Gastrocnemius medialis (tissue), 4 donors: ENCODE results near the gene CENPO. TPM values are rescaled to one million over a fixed set of nuclear protein-coding genes. Genes with fewer than 3 reads are reported as not detected.

Experiments used
- ATAC-seq, 2 donors: fragments of 150-250 bp; one replicate each; pipeline ENCODE4 v1.9.1; 2016
- DNase-seq, 2 donors: peaks; one replicate each; pipeline ENCODE4 v3.0.0-alpha.2; 2019
- H3K27ac ChIP-seq, 4 donors: fragments of 200-600 bp; sonication (generic); 1 replicate in 1 of 4; 2 replicates in 3 of 4; pipeline ENCODE4 v1.5.1; 2016 to 2018; ENCODE audit warnings: mild to moderate bottlenecking in 2 of 4, moderate library complexity in 1 of 4
- H3K27me3 ChIP-seq, 3 donors: fragments of 200-600 bp; sonication (generic) in 2 of 3; 1 replicate in 1 of 3; 2 replicates in 2 of 3; pipeline versions ENCODE4 v1.5.1 to v1.6.0; 2016 to 2019; ENCODE audit warnings: mild to moderate bottlenecking in 1 of 3, moderate library complexity in 1 of 3
- H3K36me3 ChIP-seq, 2 donors: fragments of 200-600 bp; sonication (generic) in 1 of 2; one replicate each; pipeline ENCODE4 v1.5.1; 2017 to 2018
- H3K4me1 ChIP-seq, 2 donors: fragments of 200-600 bp; sonication (generic) in 1 of 2; one replicate each; pipeline ENCODE4 v1.5.1; 2016 to 2017; ENCODE audit warnings: mild to moderate bottlenecking in 2 of 2
- H3K4me3 ChIP-seq, 4 donors: fragments of 200-600 bp; sonication (generic) in 3 of 4; 1 replicate in 1 of 4; 2 replicates in 3 of 4; pipeline ENCODE4 v1.5.1; 2016 to 2019; ENCODE audit warnings: mild to moderate bottlenecking in 2 of 4
- H3K9me3 ChIP-seq, 3 donors: fragments of 200-600 bp; sonication (generic) in 2 of 3; 1 replicate in 1 of 3; 2 replicates in 2 of 3; pipeline ENCODE4 v1.5.1; 2016 to 2019
- CTCF ChIP-seq, 5 experiments: fragments of 450-650 bp in 3 of 5; fragments of 200-600 bp in 2 of 5; sonication (generic) in 2 of 5; IDR thresholded peaks in 4 of 5; conservative IDR thresholded peaks in 1 of 5; 1 replicate in 4 of 5; 2 replicates in 1 of 5; pipeline ENCODE4 v1.5.1; 2016 to 2019; ENCODE audit warnings: antibody characterized with exemption in 5 of 5, mild to moderate bottlenecking in 3 of 5, moderate library complexity in 3 of 5
- POLR2A ChIP-seq, 2 donors: fragments of 450-650 bp; IDR thresholded peaks; one replicate each; pipeline ENCODE4 v1.6.1; 2017; ENCODE audit warnings: antibody characterized with exemption in 2 of 2, mild to moderate bottlenecking in 2 of 2, moderate library complexity in 2 of 2
- in situ Hi-C, 4 donors: fragments of 200-750 bp; cut with MboI; loops; one replicate each; pipeline versions ENCODE4 v1.15.0 to v1.8.0; 2017; ENCODE audit warnings: low sequenced_read_pairs in 4 of 4
- intact Hi-C: fragments of 100-400 bp; cut with DNase I; formaldehyde crosslinking; loops from one replicate; pipeline ENCODE4 v1.15.1; 2023; ENCODE audit warnings: low total_unique reads
- total RNA-seq, 4 donors: library from RNA; depleted of rRNA; stranded (reverse); fragments of >200 nt; gene quantifications; one replicate each; pipeline versions ENCODE4 v1.1.0 to v1.2.3, GENCODE V29; 2016

Gene CENPO
- total RNA-seq, 4 donors from 2014 or later, result 1.2 to 3.6 (median 2.7) TPM

GRCh38 chr2:24816884-24817283 lies 23.7 kb downstream of the CENPO start:
- peaks cover 0 to 16% of the 10 kb centered on the region in 2 donors for H3K36me3 ChIP-seq
- in situ Hi-C loops (no loop called here), intact Hi-C loops (no loop called here)
- TF ChIP-seq CTCF (IDR thresholded peaks at IDR 0.05 in 4 of 5, conservative IDR thresholded peaks at IDR 0.05 in 1 of 5) (no peak), POLR2A (IDR thresholded peaks at IDR 0.05) (no peak)
- H3K27me3 ChIP-seq, result no peaks in the 10 kb centered on the region
- no peak for DNase-seq
- no peaks in the 10 kb centered on the region for H3K9me3 ChIP-seq
- H3K4me3 ChIP-seq, result no peak overlapping the region
- no peak overlapping the region for H3K27ac ChIP-seq
- no peak for ATAC-seq
- H3K4me1 ChIP-seq, result peaks cover 0 to 5% of the 10 kb centered on the region in 2 donors

GRCh38 chr2:24818721-24819167 lies 25.5 kb downstream of the CENPO start:
- Histone ChIP-seq H3K4me1 (no peaks in the 10 kb centered on the region), H3K4me3 (no peak overlapping the region), H3K9me3 (no peaks in the 10 kb centered on the region), H3K36me3 (peaks cover 0 to 18% of the 10 kb centered on the region in 2 donors), H3K27me3 (no peaks in the 10 kb centered on the region), H3K27ac (no peak overlapping the region)
- DNase-seq (no peak), ATAC-seq (no peak)
- in situ Hi-C loops, result no loop called here
- intact Hi-C loops, result no loop called here
- no peak for TF ChIP-seq CTCF (IDR thresholded peaks at IDR 0.05 in 4 of 5, conservative IDR thresholded peaks at IDR 0.05 in 1 of 5)
- no peak for TF ChIP-seq POLR2A (IDR thresholded peaks at IDR 0.05)

GRCh38 chr2:24819442-24820174 lies 26.4 kb downstream of the CENPO start:
- DNase-seq, result no peak
- peaks cover 0 to 18% of the 10 kb centered on the region in 2 donors for H3K36me3 ChIP-seq
- in situ Hi-C loops (loop anchor here in 1 of 4 donors (10.0 kb wide), 1 partner anchor 405 kb away; no protein-coding TSS in a partner anchor), intact Hi-C loops (no loop called here)
- no peak overlapping the region for H3K4me3 ChIP-seq
- H3K27me3 ChIP-seq, result no peaks in the 10 kb centered on the region
- no peaks in the 10 kb centered on the region for H3K9me3 ChIP-seq
- TF ChIP-seq CTCF (IDR thresholded peaks at IDR 0.05 in 4 of 5, conservative IDR thresholded peaks at IDR 0.05 in 1 of 5) (no peak), POLR2A (IDR thresholded peaks at IDR 0.05) (no peak)
- no peak for ATAC-seq
- no peak overlapping the region for H3K27ac ChIP-seq
- H3K4me1 ChIP-seq, result no peaks in the 10 kb centered on the region

GRCh38 chr2:24820175-24820513 lies 26.9 kb downstream of the CENPO start:
- Histone ChIP-seq H3K27ac (no peak overlapping the region), H3K27me3 (no peaks in the 10 kb centered on the region), H3K9me3 (no peaks in the 10 kb centered on the region), H3K36me3 (peaks cover 0 to 18% of the 10 kb centered on the region in 2 donors), H3K4me3 (no peak overlapping the region), H3K4me1 (no peaks in the 10 kb centered on the region)
- ATAC-seq, result no peak
- DNase-seq, result no peak
- no peak for TF ChIP-seq POLR2A (IDR thresholded peaks at IDR 0.05)
- no peak for TF ChIP-seq CTCF (IDR thresholded peaks at IDR 0.05 in 4 of 5, conservative IDR thresholded peaks at IDR 0.05 in 1 of 5)
- intact Hi-C loops (no loop called here), in situ Hi-C loops (loop anchor here in 1 of 4 donors (10.0 kb wide), 1 partner anchor 405 kb away; no protein-coding TSS in a partner anchor)
